KMS-11 (cell line): ENCODE data around the gene IL26.

Experiments used
- H2AFZ ChIP-seq: fragments of 200-600 bp; sonication (generic); 2 replicates; pipeline ENCODE4 v1.6.1; 2016; ENCODE audit warnings: antibody characterized with exemption, mixed run types, low read depth
- H3K27ac ChIP-seq: fragments of 200-600 bp; sonication (generic); 2 replicates; pipeline ENCODE4 v1.6.1; 2016; ENCODE audit warnings: mild to moderate bottlenecking, mixed run types
- H3K27me3 ChIP-seq: fragments of 200-600 bp; sonication (generic); 2 replicates; pipeline ENCODE4 v1.6.1; 2017; ENCODE audit warnings: mild to moderate bottlenecking, low read depth, mixed run types, moderate library complexity; ENCODE audit not compliant: insufficient read depth
- H3K36me3 ChIP-seq: fragments of 200-600 bp; sonication (generic); 2 replicates; pipeline ENCODE4 v1.6.1; 2017; ENCODE audit warnings: mild to moderate bottlenecking, mixed run types; ENCODE audit not compliant: insufficient read depth
- H3K4me1 ChIP-seq: fragments of 200-600 bp; sonication (generic); 2 replicates; pipeline ENCODE4 v1.6.1; 2016; ENCODE audit warnings: mild to moderate bottlenecking, low read depth, mixed run types; ENCODE audit not compliant: poor library complexity, severe bottlenecking
- H3K4me2 ChIP-seq: fragments of 200-600 bp; sonication (generic); 2 replicates; pipeline ENCODE4 v1.7.0; 2016; ENCODE audit warnings: mild to moderate bottlenecking, mixed run types
- H3K4me3 ChIP-seq: fragments of 200-600 bp; sonication (generic); IDR thresholded peaks from 2 replicates; pipeline ENCODE4 v1.6.1; 2017; ENCODE audit warnings: low read depth, low read length, mixed read lengths; ENCODE audit not compliant: insufficient read depth
- H3K79me2 ChIP-seq: fragments of 200-600 bp; sonication (generic); 2 replicates; pipeline ENCODE4 v1.6.1; 2016; ENCODE audit warnings: low read depth, mixed run types; ENCODE audit not compliant: insufficient read depth
- H3K9ac ChIP-seq: fragments of 200-600 bp; sonication (generic); 2 replicates; pipeline ENCODE4 v1.6.1; 2016; ENCODE audit warnings: mild to moderate bottlenecking, mixed run types
- H4K20me1 ChIP-seq: fragments of 200-600 bp; sonication (generic); 2 replicates; pipeline ENCODE4 v1.6.1; 2016; ENCODE audit warnings: mild to moderate bottlenecking, mixed run types; ENCODE audit not compliant: insufficient read depth
- CTCF ChIP-seq: fragments of 200-600 bp; sonication (generic); conservative IDR thresholded peaks from 2 replicates; pipeline ENCODE4 v1.6.1; 2017; ENCODE audit warnings: low read depth, mild to moderate bottlenecking, antibody characterized with exemption, low read length, moderate library complexity, mixed read lengths

Gene IL26

GRCh38 chr12:68189821-68190242 is 35.8 kb downstream of the IL26 start:
- H4K20me1 ChIP-seq, result no peaks in the 10 kb centered on the region
- no peak overlapping the region for H3K9ac ChIP-seq
- no peaks in the 10 kb centered on the region for H3K36me3 ChIP-seq
- peak overlapping the region; percentile 17; the same call in 1 of the 2 replicates for H3K27ac ChIP-seq
- peak overlapping the region; percentile 46 for H3K4me2 ChIP-seq
- H3K4me3 ChIP-seq, result no peak overlapping the region
- peaks cover 21% of the 10 kb centered on the region for H3K4me1 ChIP-seq
- H3K27me3 ChIP-seq, result no peaks in the 10 kb centered on the region
- no peak for TF ChIP-seq CTCF
- H3K79me2 ChIP-seq, result no peaks in the 10 kb centered on the region
- H2AFZ ChIP-seq, result no peak overlapping the region

GRCh38 chr12:68185598-68185997 is 40.0 kb downstream of the IL26 start:
- Histone ChIP-seq H3K36me3 (no peaks in the 10 kb centered on the region), H4K20me1 (no peaks in the 10 kb centered on the region), H3K27me3 (no peaks in the 10 kb centered on the region), H2AFZ (no peak overlapping the region), H3K79me2 (no peaks in the 10 kb centered on the region), H3K4me1 (peaks cover 22% of the 10 kb centered on the region), H3K9ac (no peak overlapping the region), H3K4me3 (no peak overlapping the region), H3K27ac (no peak overlapping the region), H3K4me2 (no peak overlapping the region)
- no peak for TF ChIP-seq CTCF

- Histone ChIP-seq H3K4me3 (no peak overlapping the region), H3K4me1 (peaks cover 7% of the 10 kb centered on the region), H3K9ac (no peak overlapping the region), H3K27ac (no peak overlapping the region), H4K20me1 (no peaks in the 10 kb centered on the region), H3K36me3 (no peaks in the 10 kb centered on the region), H3K79me2 (no peaks in the 10 kb centered on the region), H2AFZ (no peak overlapping the region), H3K27me3 (no peaks in the 10 kb centered on the region), H3K4me2 (no peak overlapping the region)
- TF ChIP-seq CTCF, result no peak
Measured at GRCh38 chr12:68180792-68181744, 44.5 kb downstream of the IL26 start.

DNA sequence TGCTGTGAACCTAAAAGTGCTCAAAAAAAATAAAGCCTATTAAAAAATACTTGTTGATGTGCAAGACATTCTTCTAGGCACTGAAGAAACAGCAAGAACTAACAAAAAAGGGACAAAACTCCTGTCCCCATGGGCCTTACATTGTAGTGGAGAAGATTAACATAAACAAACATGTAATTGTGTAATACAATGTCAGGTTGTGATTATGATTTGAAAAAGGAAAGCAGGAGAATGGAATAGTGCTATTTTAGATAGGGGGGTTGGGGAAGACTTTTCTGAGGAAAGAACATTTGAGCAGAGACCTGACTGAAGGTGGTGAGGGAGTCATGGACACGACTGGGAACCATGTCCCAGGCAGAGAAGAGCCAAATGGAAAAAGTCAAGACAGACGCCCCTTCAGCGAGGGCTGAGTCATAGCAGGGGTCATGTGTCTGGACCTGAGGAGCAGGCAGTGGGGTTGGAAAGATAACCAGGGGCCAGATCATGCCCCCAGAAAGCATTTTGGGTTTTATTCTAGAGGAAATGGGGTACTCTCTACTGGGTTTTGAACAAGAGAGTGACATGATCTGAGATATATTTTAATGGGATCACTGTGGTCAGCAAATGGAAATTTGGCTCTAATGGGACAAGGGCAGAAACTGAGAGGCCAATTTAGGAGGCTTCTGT is 46.7 kb downstream of the IL26 start:
- TF ChIP-seq CTCF, result no peak
- Histone ChIP-seq H4K20me1 (no peaks in the 10 kb centered on the region), H3K4me3 (no peak overlapping the region), H3K27me3 (no peaks in the 10 kb centered on the region), H3K79me2 (no peaks in the 10 kb centered on the region), H3K27ac (no peak overlapping the region), H3K4me2 (no peak overlapping the region), H3K4me1 (peaks cover 17% of the 10 kb centered on the region), H3K9ac (no peak overlapping the region), H2AFZ (no peak overlapping the region), H3K36me3 (no peaks in the 10 kb centered on the region)
